Measurements from ENCODE around the gene OR6V1. TPM values are rescaled to one million over a fixed set of nuclear protein-coding genes. Genes with fewer than 3 reads are reported as not detected.

Gene OR6V1
- total RNA-seq, 1 donor, result not detected

- DNase-seq (ENCODE audit: low read depth), result peak; percentile 47
- TF ChIP-seq CTCF (IDR thresholded peaks at IDR 0.05; ENCODE audit: insufficient read depth, low read length), result no peak
These were observed 9.9 kb upstream of the OR6V1 start for GRCh38 chr7:143042159-143042789.

GRCh38 chr7:143042790-143043271 lies 9.3 kb upstream of the OR6V1 start:
- peak; percentile 27 for DNase-seq (ENCODE audit: low read depth)
- no peak overlapping the region for H3K4me3 ChIP-seq (ENCODE audit: low read depth, low read length)
- no peak for TF ChIP-seq CTCF (IDR thresholded peaks at IDR 0.05; ENCODE audit: insufficient read depth, low read length)

More at GRCh38 chr7:143042159-143042789, 9.9 kb upstream of the OR6V1 start:
- no peak overlapping the region for H3K4me3 ChIP-seq (ENCODE audit: low read depth, low read length)

- DNase-seq (ENCODE audit: low read depth), result peak; percentile 55
- no peak for TF ChIP-seq CTCF (IDR thresholded peaks at IDR 0.05; ENCODE audit: insufficient read depth, low read length)
- H3K4me3 ChIP-seq (ENCODE audit: low read depth, low read length), result no peak overlapping the region
These were observed 8.8 kb upstream of the OR6V1 start for GRCh38 chr7:143043391-143043790.

- peak; percentile 25 for DNase-seq (ENCODE audit: low read depth)
- no peak overlapping the region for H3K4me3 ChIP-seq (ENCODE audit: low read depth, low read length)
- no peak for TF ChIP-seq CTCF (IDR thresholded peaks at IDR 0.05; ENCODE audit: insufficient read depth, low read length)
These were observed 5.7 kb upstream of the OR6V1 start for GRCh38 chr7:143046426-143046851.

- TF ChIP-seq CTCF (IDR thresholded peaks at IDR 0.05; ENCODE audit: insufficient read depth, low read length), result no peak
- no peak for DNase-seq (ENCODE audit: low read depth)
These were observed 4.8 kb upstream of the OR6V1 start for GRCh38 chr7:143047326-143047725.

GRCh38 chr7:143048827-143049226 lies 3.3 kb upstream of the OR6V1 start:
- peak; percentile 50 for DNase-seq (ENCODE audit: low read depth)
- TF ChIP-seq CTCF (IDR thresholded peaks at IDR 0.05; ENCODE audit: insufficient read depth, low read length), result no peak
- H3K4me3 ChIP-seq (ENCODE audit: low read depth, low read length), result no peak overlapping the region

More at GRCh38 chr7:143047326-143047725, 4.8 kb upstream of the OR6V1 start:
- no peak overlapping the region for H3K4me3 ChIP-seq (ENCODE audit: low read depth, low read length)

Measured in fibroblast of the aortic adventitia (primary cell).